ENCODE results near the gene TP53BP2. TPM values are rescaled to one million over a fixed set of nuclear protein-coding genes. Genes with fewer than 3 reads are reported as not detected.
A peak's percentile ranks its signal among the peaks of the same experiment; 100 is the strongest.

Gene TP53BP2
- total and polyA plus RNA-seq, 11 donors = 4.6 to 44.8 (median 22.3) TPM

DNA sequence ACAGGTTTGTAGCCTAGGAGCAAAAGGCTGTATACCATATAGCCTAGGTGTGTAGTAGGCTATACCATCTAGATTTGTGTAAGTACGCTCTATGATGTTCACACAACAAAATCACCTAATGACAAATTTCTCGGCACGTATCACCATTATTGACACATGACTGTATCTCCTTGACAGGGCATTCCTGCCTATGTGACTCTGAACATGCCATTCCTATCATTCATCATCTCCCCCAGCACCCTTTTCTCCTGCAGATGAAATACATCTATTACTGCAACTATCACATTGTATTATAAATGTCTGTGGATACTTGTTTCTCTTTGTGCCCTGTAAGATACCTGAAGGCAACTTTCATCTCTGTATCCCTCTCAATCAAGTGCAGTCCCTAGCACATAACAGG is 29.9 kb downstream of the TP53BP2 start:
- TF ChIP-seq POLR2A (IDR thresholded peaks at IDR 0.05) = no peak
- TF ChIP-seq, protein P1, sequence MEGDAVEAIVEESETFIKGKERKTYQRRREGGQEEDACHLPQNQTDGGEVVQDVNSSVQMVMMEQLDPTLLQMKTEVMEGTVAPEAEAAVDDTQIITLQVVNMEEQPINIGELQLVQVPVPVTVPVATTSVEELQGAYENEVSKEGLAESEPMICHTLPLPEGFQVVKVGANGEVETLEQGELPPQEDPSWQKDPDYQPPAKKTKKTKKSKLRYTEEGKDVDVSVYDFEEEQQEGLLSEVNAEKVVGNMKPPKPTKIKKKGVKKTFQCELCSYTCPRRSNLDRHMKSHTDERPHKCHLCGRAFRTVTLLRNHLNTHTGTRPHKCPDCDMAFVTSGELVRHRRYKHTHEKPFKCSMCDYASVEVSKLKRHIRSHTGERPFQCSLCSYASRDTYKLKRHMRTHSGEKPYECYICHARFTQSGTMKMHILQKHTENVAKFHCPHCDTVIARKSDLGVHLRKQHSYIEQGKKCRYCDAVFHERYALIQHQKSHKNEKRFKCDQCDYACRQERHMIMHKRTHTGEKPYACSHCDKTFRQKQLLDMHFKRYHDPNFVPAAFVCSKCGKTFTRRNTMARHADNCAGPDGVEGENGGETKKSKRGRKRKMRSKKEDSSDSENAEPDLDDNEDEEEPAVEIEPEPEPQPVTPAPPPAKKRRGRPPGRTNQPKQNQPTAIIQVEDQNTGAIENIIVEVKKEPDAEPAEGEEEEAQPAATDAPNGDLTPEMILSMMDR (IDR thresholded peaks at IDR 0.05) = no peak
- DNase-seq (no peak), ATAC-seq (no peak)
- Histone ChIP-seq H3K27ac (no peak overlapping the region), H3K9me3 (no peaks in the 10 kb centered on the region), H3K36me3 (peaks cover 0 to 52% (median 29%) of the 10 kb centered on the region in 9 donors), H3K4me3 (no peak overlapping the region), H3K4me1 (peaks cover 0 to 31% (median 24%) of the 10 kb centered on the region in 12 donors), H3K27me3 (no peaks in the 10 kb centered on the region)
- 65 to 73% (median 69%) methylated on average over 3 of the region's 3 CpGs for WGBS, 4 donors
- intact Hi-C loops (cut with DNase I) = no loop called here

DNA sequence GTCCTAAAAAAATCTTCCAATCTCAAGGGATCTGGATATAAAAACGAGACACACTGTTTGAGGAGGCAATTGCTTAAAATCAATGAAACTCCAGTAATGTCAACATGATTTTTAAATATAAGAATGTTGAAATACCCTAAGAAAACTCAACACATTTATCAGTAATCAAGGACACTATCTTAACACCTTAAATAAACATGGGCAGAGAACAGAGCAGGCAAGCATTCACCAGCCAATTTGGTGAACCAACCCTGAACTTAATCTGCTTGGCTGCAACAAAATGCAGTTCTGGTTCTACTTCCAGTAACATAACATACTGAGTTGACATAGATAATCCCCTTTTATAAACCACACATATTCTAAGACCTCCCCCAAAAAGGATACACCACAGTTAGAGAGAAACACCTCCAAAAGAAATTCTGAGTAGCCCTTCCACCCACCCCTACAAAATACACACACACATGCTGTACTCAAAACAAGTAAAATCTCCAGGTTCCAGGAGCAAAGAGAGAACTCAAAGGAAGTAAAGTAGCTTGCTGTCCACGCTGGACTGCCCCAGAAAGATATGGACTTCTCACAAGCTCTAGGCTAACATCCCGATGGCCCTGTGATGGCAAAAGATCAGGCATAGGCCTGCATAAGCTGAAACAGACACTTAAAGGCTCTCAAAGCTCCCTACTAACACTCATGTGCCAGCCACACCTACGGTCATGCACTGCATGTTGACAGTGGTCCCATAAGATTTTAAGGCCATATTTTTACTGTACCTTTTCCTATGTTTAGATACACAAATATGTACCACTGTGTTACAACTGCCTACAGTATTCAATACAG is 30.5 kb downstream of the TP53BP2 start:
- intact Hi-C loops (cut with DNase I) = no loop called here
- Histone ChIP-seq H3K27ac (no peak overlapping the region), H3K4me1 (peaks cover 0 to 25% (median 18%) of the 10 kb centered on the region in 12 donors), H3K9me3 (no peaks in the 10 kb centered on the region), H3K4me3 (no peak overlapping the region), H3K27me3 (no peaks in the 10 kb centered on the region), H3K36me3 (peaks cover 0 to 49% (median 31%) of the 10 kb centered on the region in 9 donors)
- ATAC-seq (peak in 2 of 4 donors; percentile 41 to 44), DNase-seq (no peak)
- TF ChIP-seq, protein P1 (IDR thresholded peaks at IDR 0.05) = no peak
- no peak for TF ChIP-seq POLR2A (IDR thresholded peaks at IDR 0.05)
- 38 to 49% (median 45%) methylated on average over 4 of the region's 4 CpGs for WGBS, 4 donors

DNA sequence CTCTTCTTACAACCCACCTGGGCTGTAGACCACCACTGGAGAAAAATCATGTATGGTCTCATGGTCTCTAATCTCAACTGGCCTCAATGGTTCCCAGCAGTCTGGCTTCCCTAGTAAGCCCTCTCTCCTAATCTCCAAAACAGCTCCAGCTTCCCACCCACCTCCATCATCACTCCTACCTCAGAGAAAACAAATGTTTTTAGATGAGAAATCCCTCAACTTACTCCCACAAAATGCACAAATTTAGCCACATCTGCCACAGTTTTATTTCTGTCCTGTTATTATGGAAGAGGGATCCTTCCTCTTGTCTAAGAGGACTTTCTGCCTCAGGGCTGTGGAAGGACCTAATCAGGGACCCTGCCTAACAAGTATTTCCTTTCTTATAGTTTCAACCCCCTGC is 32.1 kb downstream of the TP53BP2 start:
- H3K4me1 ChIP-seq = peaks cover 0 to 18% (median 10%) of the 10 kb centered on the region in 12 donors
- no peak overlapping the region for H3K27ac ChIP-seq
- DNase-seq (no peak), ATAC-seq (no peak)
- H3K36me3 ChIP-seq = peaks cover 0 to 63% (median 39%) of the 10 kb centered on the region in 9 donors
- no peaks in the 10 kb centered on the region for H3K27me3 ChIP-seq
- intact Hi-C loops (cut with DNase I) = loop anchor here in 3 of 10 donors (2.0 to 5.0 kb wide), 2 partner anchors 33 to 34 kb away; partner anchors contain the start of gene TP53BP2 (in 2 of the 3)
- no peak overlapping the region for H3K4me3 ChIP-seq
- H3K9me3 ChIP-seq = no peaks in the 10 kb centered on the region
- TF ChIP-seq, protein P1 (IDR thresholded peaks at IDR 0.05) = no peak
- no peak for TF ChIP-seq POLR2A (IDR thresholded peaks at IDR 0.05)

DNA sequence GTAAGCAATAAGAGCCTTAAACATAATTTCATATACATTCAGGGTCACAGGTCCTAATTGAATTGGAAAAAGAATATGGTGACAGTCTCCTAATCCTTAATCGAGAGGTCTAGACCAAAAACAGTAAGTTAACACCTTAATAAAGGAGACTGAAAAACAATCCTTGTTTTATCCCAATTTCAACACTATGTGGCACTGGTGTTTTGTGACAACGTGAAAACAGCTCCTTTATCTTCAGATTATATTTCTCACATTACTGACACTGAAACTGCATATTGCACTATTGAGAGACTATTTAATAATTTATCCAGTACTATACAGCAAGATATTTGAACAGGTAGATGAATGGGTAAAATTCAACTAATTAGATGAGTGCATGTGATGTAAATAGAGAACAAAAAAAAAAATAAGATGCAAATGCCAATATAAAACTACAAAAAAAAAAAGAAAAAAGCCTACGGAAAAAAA is 34.1 kb downstream of the TP53BP2 start:
- H3K9me3 ChIP-seq = no peaks in the 10 kb centered on the region
- H3K36me3 ChIP-seq = peaks cover 0 to 69% (median 37%) of the 10 kb centered on the region in 9 donors
- ATAC-seq (peak in 2 of 4 donors; percentile 57 to 63), DNase-seq (no peak)
- no peaks in the 10 kb centered on the region for H3K27me3 ChIP-seq
- H3K4me3 ChIP-seq = no peak overlapping the region
- WGBS, 4 donors = 42 to 49% (median 45%) methylated on average over 3 of the region's 3 CpGs
- TF ChIP-seq POLR2A (IDR thresholded peaks at IDR 0.05) = no peak
- TF ChIP-seq, protein P1 (IDR thresholded peaks at IDR 0.05) = peak; percentile 37 to 73 (median 62)
- intact Hi-C loops (cut with DNase I) = loop anchor here in 3 of 10 donors (2.0 to 5.0 kb wide), 2 partner anchors 35 to 36 kb away; partner anchors contain the start of gene TP53BP2 (in 2 of the 3)
- H3K4me1 ChIP-seq = peaks cover 0 to 18% (median 10%) of the 10 kb centered on the region in 12 donors
- no peak overlapping the region for H3K27ac ChIP-seq
